ENCODE measurements around the gene PDE11A.

The PDE11A gene

DNA sequence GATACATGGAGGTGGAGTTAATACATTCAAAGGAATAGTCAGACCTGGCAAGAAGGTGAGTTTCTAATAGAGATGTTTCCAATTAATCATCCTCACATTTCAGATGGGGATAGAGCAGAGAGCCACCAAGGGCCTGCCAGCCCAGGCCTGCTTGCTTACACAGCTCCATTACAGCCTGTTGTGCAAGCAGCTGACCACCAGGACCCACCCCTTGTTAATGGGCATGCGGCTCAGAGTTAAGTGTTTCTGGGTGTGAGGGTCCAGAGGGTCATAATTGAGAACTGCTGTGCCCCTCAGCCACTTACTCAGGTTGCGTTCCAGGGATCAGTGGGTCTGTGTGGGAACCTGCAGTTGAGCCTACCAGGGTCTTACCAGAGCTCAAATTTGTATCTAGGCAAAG lies 480.2 kb downstream of the PDE11A start:
- DNase-seq = no peak

DNA sequence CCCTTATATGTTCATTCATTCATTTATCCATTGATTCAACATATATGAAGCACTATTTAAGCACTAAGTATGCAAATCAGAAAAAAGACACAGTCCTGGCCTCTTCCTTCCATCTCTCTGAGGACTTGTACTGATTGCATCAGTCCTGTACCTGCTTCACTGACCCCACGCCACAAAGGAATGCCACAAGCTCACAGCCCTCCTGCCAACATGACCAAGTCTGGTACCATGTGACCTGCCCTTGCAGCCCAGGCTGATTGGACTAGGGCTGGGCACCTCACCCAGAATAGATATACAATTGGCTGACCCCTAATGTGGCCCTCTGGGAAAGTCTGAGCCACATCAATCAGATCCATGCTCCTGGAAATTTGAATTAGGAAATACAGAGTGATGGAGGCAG lies 483.4 kb downstream of the PDE11A start:
- no peak for DNase-seq

DNA sequence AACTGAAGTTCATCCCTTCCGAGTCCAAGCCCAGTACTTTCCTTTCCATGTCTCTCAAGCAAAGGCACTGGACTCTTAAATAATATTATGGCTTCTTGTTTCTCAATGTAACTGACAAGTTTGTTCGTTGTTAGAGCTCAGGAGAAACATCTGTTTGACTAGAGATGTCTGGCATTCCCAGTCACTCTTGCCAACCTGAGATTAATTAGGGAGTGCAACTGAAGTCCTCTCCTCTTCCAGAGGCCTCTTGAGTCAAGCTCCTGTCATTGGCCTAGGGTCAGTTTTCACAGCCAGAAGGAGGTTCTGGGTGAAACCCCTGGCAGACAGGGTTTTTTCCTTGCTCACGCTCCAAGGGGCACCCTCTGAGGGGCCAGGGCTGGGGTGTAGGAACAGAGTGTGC lies 483.9 kb downstream of the PDE11A start:
- no peak for DNase-seq

DNA sequence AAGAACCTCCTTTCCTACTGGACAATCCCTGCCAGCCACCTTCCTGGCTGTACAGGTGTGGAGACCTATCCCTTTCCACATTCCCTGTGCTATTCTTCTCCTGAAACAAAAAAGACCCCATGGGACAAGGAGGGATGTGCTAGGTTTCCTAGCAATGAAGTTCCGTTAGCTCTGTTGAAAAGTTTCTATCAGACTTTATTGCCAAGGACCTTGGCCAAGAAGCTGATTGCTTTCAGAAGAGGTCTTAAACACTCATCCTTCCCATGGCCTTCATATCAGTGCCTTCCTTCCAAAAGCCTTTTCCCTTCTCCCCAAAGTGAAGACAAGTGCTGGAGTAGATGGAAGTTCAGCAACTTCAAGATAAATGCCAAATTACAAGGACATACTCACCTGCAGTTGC lies 485.2 kb downstream of the PDE11A start:
- DNase-seq = no peak

DNA sequence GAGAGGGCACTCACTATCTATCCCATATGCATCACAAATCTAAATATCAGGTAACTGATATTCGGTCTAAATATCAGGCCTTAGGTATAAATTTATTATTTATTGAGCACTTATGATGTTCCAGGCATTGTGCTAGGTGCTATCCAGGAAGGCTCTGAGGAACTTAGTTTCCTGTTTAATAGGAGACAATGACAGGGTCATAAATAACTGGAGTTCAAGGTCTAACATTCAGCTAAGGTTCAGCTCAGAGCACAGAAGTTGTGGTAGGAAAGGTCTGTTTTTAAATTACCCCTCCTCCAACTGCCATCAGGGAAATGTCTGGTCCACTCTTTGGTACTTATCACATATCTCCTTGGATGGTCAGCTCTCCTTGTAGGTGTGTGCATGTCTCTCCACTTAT lies 486.4 kb downstream of the PDE11A start:
- no peak for DNase-seq

DNA sequence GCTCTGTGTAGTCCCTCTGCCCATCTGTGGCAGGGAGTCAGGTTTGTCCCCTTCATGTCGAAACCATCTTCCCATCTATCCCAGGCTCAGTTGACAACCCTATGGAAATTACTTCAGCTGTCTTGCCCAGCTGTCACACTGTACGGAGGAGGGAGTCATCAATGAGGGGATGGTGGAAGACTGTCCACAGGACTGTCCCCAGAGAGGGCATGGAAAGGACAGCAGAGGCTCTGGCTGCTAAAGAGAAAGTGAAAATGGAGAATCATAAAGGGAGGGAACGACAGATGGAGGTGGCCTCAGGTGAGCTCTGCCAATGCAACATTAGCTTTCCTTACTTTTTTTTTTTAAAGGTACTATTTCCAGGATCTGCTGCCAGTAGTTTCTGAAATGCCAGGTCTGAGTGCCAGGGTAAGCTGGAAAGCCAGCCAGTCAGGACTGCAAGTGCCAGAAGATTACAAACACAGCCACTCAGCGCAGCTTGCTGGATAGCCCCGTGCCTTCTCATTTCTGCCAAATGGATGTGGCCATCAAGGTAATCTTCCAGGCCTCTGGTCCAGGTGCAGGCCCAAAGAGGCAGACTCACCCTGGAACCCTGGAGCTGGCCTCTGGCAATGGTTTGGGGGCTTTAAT lies 487.2 kb downstream of the PDE11A start:
- no peak for DNase-seq

DNA sequence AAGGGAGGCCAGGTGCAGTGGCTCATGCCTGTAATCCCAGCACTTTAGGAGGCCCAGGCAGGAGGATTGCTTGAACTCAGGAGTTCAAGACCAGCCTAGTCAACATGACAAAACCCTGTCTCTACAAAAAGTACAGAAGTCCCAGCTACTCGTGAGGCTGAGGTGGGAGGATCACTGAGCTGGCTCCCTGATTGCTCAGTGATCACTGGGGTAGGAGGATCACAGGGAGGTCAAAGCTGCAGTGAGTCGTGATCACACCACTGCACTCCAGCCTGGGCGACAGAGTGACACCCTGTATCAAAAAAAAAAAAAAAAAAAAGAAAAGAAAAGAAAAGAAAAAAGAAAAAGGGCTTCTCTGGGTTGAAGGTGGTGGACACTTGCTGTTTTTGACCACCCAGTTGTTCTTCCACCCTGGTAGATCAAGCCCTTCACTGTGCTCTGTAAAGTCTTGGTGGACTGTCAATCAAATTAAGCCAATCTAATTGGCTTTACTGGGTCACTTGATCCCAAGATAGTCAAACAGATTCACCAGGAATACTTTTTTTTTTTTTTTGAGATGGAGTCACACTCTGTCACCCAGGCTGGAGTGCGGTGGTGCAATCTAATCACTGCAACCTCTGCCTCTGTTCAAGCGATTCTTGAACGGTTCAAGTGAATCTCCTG lies 488.4 kb downstream of the PDE11A start:
- DNase-seq = no peak

DNA sequence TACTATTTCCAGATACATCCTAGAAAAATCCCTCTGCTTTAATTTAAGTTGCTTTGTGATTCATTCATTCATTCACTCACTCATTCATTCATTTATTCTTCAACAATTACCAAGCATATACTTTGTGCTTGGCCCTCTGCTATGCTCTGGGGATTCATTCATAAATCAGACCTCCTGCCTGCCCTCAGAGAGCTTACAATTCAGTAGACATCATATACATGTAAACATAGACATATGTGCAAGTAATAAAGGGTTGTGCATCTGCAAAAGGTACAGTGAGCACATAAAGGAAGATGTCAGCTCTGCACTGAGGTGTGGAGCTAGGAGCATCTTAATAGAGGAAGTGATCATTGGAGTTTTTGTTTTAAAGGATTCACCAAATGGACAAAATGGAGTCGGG lies 490.6 kb downstream of the PDE11A start:
- DNase-seq = no peak

DNA sequence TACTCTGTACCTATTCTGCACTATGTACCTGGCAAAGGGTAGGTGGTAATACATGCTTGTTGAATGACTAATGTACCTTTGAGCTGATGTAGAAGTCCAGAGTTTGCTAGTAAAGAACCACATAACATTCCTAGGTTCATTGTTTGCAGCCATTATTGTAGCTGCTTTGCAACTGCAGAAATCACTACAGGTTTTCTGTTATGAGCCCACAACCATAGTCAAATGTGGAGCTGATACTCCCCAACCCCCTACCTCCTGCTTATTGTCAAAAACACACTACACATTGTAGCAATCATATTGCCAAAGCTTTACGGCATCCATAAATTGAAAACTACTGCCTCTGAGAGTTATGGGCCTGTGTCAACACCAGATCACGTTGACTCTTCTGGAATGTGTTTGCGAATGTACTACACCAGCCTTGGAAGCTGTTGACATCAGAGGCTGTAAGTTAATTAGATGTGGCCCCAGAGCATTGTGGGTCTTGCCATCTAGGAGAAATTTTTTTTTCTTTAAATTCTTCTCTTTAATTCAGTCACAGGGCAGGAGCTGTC lies 493.0 kb downstream of the PDE11A start:
- DNase-seq = no peak

DNA sequence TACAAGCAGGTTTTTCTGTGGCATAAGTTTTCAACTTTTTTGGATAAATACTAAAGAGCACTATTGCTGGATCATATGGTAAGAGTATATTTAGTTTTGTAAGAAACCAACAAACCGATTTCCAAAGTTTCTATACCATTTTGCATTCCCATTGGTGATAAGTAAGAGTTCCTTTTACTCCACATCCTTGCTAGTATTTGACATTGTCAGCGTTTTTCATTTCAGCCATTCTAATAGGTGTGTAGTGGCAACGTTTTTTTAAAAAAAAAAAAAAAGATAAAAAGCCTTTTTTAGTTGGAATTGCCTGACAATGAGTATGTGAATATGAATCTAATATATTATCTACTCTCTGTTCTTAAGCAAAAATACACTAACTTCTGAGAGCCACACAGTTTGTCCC lies 494.1 kb downstream of the PDE11A start:
- DNase-seq = no peak

DNA sequence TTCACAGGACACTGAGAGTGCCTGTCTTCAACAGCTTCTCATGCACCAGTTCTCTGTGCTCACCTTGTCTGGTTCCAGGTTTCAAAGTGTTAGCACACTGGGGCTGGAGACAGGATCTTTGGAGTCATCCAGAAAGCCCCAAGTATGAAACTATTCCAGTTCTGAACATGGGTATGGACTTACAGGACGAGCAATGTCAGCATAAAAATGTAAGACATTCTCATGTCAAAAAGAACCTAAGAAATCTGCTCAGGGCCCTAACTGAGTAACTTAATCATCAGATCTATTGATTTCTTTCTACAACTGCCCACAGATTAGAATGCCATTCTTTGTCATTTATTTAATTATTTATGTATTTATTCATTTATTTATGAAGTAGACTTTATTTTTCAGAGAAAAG lies 495.5 kb downstream of the PDE11A start:
- DNase-seq = no peak

DNA sequence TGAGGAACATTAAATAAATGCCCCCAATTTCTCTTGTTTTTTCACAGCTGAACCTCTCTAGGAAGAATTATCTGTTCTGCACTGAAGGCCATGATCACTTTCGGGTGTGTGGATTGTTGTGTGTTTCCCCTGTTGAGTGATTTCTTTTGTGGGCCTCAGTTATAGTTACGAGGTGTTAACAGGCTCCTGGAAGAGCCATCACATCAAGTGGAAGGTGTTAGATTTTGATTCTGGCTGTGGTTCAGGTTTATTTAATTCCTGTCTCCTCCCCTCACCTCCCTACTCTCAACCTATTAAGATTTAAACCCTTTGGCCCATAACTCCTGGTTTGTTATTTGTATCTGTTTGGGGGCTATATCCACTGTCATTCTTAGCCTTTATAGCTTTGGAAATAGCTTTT lies 497.2 kb downstream of the PDE11A start:
- no peak for DNase-seq

DNA sequence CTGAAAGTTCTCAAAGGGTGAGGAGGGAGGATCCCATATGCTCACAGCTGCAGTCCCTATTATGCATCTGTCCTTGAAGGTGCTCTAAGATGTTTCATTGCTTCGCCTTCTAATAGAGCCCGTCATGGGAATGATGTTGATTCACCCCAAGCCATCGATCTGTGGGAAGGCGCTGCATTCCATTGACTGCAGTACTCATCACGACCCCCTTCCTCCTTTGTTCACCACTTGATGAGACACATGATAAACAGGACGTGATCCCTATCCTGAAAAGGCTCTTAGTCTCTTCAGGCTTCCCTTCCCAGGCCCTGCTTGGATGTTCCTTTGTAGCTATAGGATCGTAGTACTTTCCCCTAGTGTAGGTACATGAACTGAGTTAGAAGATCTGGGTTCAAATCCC lies 498.2 kb downstream of the PDE11A start:
- no peak for DNase-seq

Measured in activated CD4-positive, alpha-beta T cell treated with anti-CD3 and anti-CD28 coated beads for 48 hours (primary cell).